A673 (cell line): ENCODE measurements around the gene HOXB3. TPM values are rescaled to one million over a fixed set of nuclear protein-coding genes. Genes with fewer than 3 reads are reported as not detected.

ENCODE experiments used
- BruUV-seq: library from RNA; stranded (reverse); fragments of 400-500 nt; replicated peaks from 2 replicates; lab custom pipeline; 2021; lab: Mats Ljungman, UMichigan
- CTCF ChIA-PET: fragments of 300-600 bp; sonication (Branson Sonifier 250); formaldehyde crosslinking; loops from one replicate; lab custom pipeline; 2022; ENCODE audit warnings: antibody characterized with exemption; lab: Charles Lee
- POLR2A ChIA-PET: fragments of 300-600 bp; sonication (Branson Sonifier 250); formaldehyde crosslinking; loops from one replicate; lab custom pipeline; 2022; ENCODE audit warnings: antibody characterized with exemption; ENCODE audit not compliant: low non-redundant PET; lab: Charles Lee
- DNase-seq: peaks from one replicate; pipeline ENCODE4 v3.0.0-alpha.2; 2015; ENCODE audit warnings: low spot score
- H3K27ac ChIP-seq: fragments of 200-600 bp; sonication (generic); 2 replicates; pipeline ENCODE4 v1.5.1; 2016; ENCODE audit warnings: mixed run types, low read depth, mild to moderate bottlenecking, mixed read lengths, antibody characterized with exemption, low read length; ENCODE audit not compliant: poor library complexity, severe bottlenecking
- H3K27me3 ChIP-seq: fragments of 200-600 bp; sonication (generic); replicated peaks from 2 replicates; pipeline ENCODE4 v1.6.1; 2017; ENCODE audit warnings: mixed run types, low read depth, mild to moderate bottlenecking, mixed read lengths, antibody characterized with exemption, low read length; ENCODE audit not compliant: insufficient read depth, poor library complexity
- H3K36me3 ChIP-seq: fragments of 200-600 bp; sonication (generic); 2 replicates; pipeline ENCODE4 v1.6.1; 2016; ENCODE audit warnings: mixed run types, mild to moderate bottlenecking, mixed read lengths, antibody characterized with exemption, low read length; ENCODE audit not compliant: insufficient read depth, poor library complexity, severe bottlenecking
- H3K4me1 ChIP-seq: fragments of 200-600 bp; sonication (generic); 2 replicates; pipeline ENCODE4 v1.6.1; 2017; ENCODE audit warnings: mixed run types, mild to moderate bottlenecking, mixed read lengths, antibody characterized with exemption, low read length; ENCODE audit not compliant: insufficient read depth, poor library complexity, severe bottlenecking
- H3K4me3 ChIP-seq: fragments of 200-600 bp; sonication (generic); 2 replicates; pipeline ENCODE4 v1.5.1; 2016; ENCODE audit warnings: low read depth, mixed run types, mild to moderate bottlenecking, mixed read lengths, low read length; ENCODE audit not compliant: poor library complexity, severe bottlenecking
- H3K9me3 ChIP-seq: fragments of 200-600 bp; sonication (generic); 2 replicates; pipeline ENCODE4 v1.6.1; 2016; ENCODE audit warnings: mixed run types, low read depth, mild to moderate bottlenecking, mixed read lengths, antibody characterized with exemption, low read length; ENCODE audit not compliant: poor library complexity, severe bottlenecking
- EZH2 ChIP-seq: fragments of 200-600 bp; sonication (generic); IDR thresholded peaks from 2 replicates; pipeline ENCODE4 v1.6.1; 2017; ENCODE audit warnings: borderline replicate concordance, low read depth, mild to moderate bottlenecking, mixed read lengths, antibody characterized with exemption, low read length; ENCODE audit not compliant: poor library complexity, severe bottlenecking
- intact Hi-C: fragments of 100-400 bp; cut with micrococcal nuclease; formaldehyde crosslinking; loops from one replicate; pipeline ENCODE4 v1.10.0; 2022; ENCODE audit not compliant: unreplicated experiment
- total RNA-seq: library from RNA; stranded (reverse); gene quantifications from 2 replicates; pipeline ENCODE4 v1.2.3, GENCODE V29; 2021
- TF ChIP-seq, protein P1 (sequence below): fragments of 300-800, 200-600 bp; sonication (generic); conservative IDR thresholded peaks from 2 replicates; pipeline ENCODE4 v1.5.1; 2017; ENCODE audit warnings: low read depth, mild to moderate bottlenecking, antibody characterized with exemption, low read length, moderate library complexity, mixed read lengths

Gene HOXB3
- total RNA-seq, 1 experiment from 2014 or later, result 40.7 TPM

DNA sequence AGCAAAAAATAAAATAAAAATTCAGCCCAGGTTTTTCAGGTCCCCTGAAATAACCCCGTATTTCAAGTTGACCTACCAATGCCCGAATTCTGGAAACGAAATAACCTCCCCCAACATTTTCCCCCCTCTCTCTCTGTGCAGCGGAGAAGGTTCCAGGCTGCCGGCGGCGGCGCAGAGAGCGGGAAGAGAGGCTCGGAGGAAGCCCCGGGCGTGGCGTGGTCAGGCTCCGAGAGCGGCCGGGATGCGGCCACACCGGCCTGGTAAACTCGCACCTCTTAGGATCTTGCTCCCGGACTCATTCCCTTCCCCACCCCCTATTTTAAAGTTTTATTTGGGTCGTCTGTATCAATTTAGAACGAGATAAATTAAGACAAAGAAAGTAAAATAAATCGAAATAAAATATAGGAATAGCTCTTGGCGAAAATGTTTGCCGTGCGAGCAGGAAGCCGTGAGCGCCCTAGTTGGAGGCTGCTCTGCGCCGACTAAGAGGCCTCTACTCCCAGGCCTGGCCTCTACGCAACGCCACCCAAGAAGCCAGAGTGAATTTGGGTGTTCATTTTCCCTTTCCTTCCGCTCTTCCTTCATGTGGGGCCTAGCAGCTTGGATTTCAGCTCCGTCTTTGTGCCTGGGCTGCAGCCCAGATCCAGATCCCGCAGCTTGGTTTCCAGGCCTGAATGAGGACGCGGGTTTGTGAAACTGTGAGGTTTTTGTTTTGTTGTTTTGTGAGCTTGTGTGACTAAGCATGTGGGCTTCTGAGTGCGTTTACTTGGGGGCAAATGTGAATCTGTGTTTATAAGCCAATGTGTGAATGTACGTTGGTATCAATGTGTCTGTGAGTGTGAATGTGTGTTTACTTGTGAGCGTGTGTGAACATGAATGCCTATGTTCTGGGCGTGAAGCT, 16.2 kb upstream of the HOXB3 start:
- TF ChIP-seq, protein P1, sequence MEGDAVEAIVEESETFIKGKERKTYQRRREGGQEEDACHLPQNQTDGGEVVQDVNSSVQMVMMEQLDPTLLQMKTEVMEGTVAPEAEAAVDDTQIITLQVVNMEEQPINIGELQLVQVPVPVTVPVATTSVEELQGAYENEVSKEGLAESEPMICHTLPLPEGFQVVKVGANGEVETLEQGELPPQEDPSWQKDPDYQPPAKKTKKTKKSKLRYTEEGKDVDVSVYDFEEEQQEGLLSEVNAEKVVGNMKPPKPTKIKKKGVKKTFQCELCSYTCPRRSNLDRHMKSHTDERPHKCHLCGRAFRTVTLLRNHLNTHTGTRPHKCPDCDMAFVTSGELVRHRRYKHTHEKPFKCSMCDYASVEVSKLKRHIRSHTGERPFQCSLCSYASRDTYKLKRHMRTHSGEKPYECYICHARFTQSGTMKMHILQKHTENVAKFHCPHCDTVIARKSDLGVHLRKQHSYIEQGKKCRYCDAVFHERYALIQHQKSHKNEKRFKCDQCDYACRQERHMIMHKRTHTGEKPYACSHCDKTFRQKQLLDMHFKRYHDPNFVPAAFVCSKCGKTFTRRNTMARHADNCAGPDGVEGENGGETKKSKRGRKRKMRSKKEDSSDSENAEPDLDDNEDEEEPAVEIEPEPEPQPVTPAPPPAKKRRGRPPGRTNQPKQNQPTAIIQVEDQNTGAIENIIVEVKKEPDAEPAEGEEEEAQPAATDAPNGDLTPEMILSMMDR, result no peak
- no peak for TF ChIP-seq EZH2
- ChIA-PET POLR2A (interaction anchor here (0.5 kb wide), 1 partner anchor 498 kb away, joined by 3 read pairs; the partner anchor contains the start of gene SNX11), CTCF (no interaction called here)
- no TSS peak for BruUV-seq
- no peak for DNase-seq
- peaks cover 6% of the 10 kb centered on the region for H3K36me3 ChIP-seq
- peak overlapping the region; percentile 79 for H3K27ac ChIP-seq
- intact Hi-C loops, result no loop called here
- H3K4me1 ChIP-seq, result peaks cover 38% of the 10 kb centered on the region
- no peaks in the 10 kb centered on the region for H3K9me3 ChIP-seq
- no peaks in the 10 kb centered on the region for H3K27me3 ChIP-seq
- H3K4me3 ChIP-seq, result no peak overlapping the region

DNA sequence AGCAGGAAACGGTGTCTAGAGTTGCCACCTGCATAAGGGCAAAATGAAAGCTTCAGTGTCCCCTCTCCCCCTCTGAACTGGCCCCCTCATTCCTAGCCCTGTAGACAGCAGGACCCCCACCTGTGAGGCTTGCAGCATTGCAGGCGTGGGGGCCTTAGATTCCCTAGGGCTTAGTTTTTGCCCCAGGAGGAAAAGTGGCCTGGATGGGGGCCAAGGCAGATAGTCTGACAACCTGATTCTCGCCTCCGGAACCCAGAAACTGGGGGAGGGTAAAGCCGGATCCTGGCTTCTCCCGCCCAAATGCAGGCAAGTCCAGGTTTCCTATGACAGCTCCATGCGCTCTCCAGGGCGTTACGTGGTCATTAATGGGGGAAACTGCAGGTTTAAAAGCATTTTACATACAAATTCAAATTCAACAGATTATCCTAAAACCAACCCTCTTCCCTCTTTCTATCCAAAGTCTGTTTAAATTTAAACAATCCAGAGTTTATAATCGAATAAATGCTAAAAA, 15.4 kb upstream of the HOXB3 start:
- H3K27me3 ChIP-seq, result no peaks in the 10 kb centered on the region
- no TSS peak for BruUV-seq
- H3K9me3 ChIP-seq, result no peaks in the 10 kb centered on the region
- H3K4me3 ChIP-seq, result peak overlapping the region; percentile 67
- intact Hi-C loops, result no loop called here
- ChIA-PET CTCF (no interaction called here), POLR2A (no interaction called here)
- peak overlapping the region; percentile 79 for H3K27ac ChIP-seq
- H3K36me3 ChIP-seq, result peaks cover 6% of the 10 kb centered on the region
- peaks cover 38% of the 10 kb centered on the region for H3K4me1 ChIP-seq
- DNase-seq, result peak; percentile 36
- no peak for TF ChIP-seq EZH2
- TF ChIP-seq, protein P1, result no peak

DNA sequence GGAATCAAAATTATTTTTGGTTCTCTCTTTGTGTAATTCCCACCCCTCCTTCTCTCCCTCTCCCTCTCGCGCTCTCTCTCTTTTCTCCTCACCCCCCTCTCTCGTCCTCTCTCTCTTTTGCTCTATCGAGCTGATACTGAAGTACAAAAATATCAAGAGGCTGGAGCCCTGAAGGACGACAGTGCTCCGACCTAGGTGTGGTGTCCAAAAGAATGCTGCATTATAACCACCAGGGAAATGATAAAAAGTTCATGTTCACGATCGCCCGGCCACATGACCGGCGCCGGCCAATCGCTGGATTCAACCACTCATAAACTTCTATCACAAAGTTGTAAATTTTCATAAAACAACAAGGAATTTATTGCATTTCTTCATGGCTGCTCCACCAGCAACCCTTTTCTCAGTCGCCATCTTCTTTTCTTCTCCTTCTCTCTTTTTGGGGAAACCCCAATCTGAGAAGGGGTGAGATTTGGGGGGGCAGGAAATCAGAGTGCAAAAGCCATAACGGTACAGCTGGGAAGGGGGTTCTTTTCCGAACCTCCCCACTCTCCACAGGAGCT, 14.8 kb upstream of the HOXB3 start, which contains the start of gene HOXB6:
HOXB6 (minus strand) TSS at position 217 of the 560 bp plus-strand sequence. CDS start 6,836 bp downstream, outside the sequence.
- BruUV-seq, result no TSS peak
- DNase-seq, result peak; percentile 66
- POLR2A ChIA-PET, result no interaction called here
- TF ChIP-seq, protein P1, result no peak
- TF ChIP-seq EZH2, result no peak
- no peaks in the 10 kb centered on the region for H3K9me3 ChIP-seq
- H3K36me3 ChIP-seq, result peaks cover 6% of the 10 kb centered on the region
- peaks cover 38% of the 10 kb centered on the region for H3K4me1 ChIP-seq
- CTCF ChIA-PET, result interaction anchor here (0.6 kb wide), 1 partner anchor 12 kb away, joined by 3 read pairs; no protein-coding TSS in a partner anchor
- no peaks in the 10 kb centered on the region for H3K27me3 ChIP-seq
- peak within 1 kb of the TSS; percentile 67 for H3K4me3 ChIP-seq
- intact Hi-C loops, result no loop called here
- H3K27ac ChIP-seq, result peak within 1 kb of the TSS; percentile 79
